HepG2 (cell line): ENCODE measurements around the gene RPS6KA2. TPM values are rescaled to one million over a fixed set of nuclear protein-coding genes. Genes with fewer than 3 reads are reported as not detected.

ENCODE experiments used
- EED ChIP-seq: sonication (generic); formaldehyde crosslinking; IDR thresholded peaks from 2 replicates; pipeline ENCODE4 v1.5.0; 2020; ENCODE audit warnings: mild to moderate bottlenecking, missing genetic modification reagents
- GABPA ChIP-seq, 2 experiments: IDR thresholded peaks; 2 replicates each; pipeline ENCODE4 v1.6.1; 2011 to 2016; ENCODE audit warnings: low read depth in 2 of 2, low read length in 1 of 2, missing biosample characterization in 1 of 2, missing genetic modification characterization in 1 of 2
- GFI1 ChIP-seq: sonication (generic); formaldehyde crosslinking; IDR thresholded peaks from 2 replicates; pipeline ENCODE4 v1.5.0; 2020; ENCODE audit warnings: missing genetic modification reagents, mild to moderate bottlenecking, borderline replicate concordance
- GTF2F1 ChIP-seq: fragments of 150-350 bp; IDR thresholded peaks from 2 replicates; pipeline ENCODE4 v1.6.1; 2014; ENCODE audit warnings: low read length
- HNRNPLL ChIP-seq: fragments of 200-400 bp; formaldehyde crosslinking; IDR thresholded peaks from 2 replicates; pipeline ENCODE4 v1.6.1; 2017; ENCODE audit warnings: mild to moderate bottlenecking, low read depth, low read length; ENCODE audit not compliant: poor library complexity, severe bottlenecking
- HOXA9 ChIP-seq: sonication (generic); formaldehyde crosslinking; IDR thresholded peaks from 2 replicates; pipeline ENCODE4 v1.8.1; 2022; ENCODE audit warnings: missing genetic modification reagents, mild to moderate bottlenecking, moderate library complexity, borderline replicate concordance
- KMT2B ChIP-seq: IDR thresholded peaks from 2 replicates; pipeline ENCODE4 v1.6.1; 2016; ENCODE audit warnings: missing genetic modification reagents, missing compliant biosample characterization
- RELA ChIP-seq: sonication (generic); formaldehyde crosslinking; IDR thresholded peaks from 2 replicates; pipeline ENCODE4 v1.4.0; 2020; ENCODE audit warnings: missing genetic modification reagents
- REXO4 ChIP-seq: sonication (generic); formaldehyde crosslinking; IDR thresholded peaks from 2 replicates; pipeline ENCODE4 v1.8.0; 2022; ENCODE audit warnings: missing genetic modification reagents, mild to moderate bottlenecking, borderline replicate concordance
- SRF ChIP-seq: IDR thresholded peaks from 2 replicates; pipeline ENCODE4 v1.6.1; 2011; ENCODE audit warnings: mild to moderate bottlenecking, low read depth, low read length, moderate library complexity
- ZNF121 ChIP-seq: sonication (generic); formaldehyde crosslinking; IDR thresholded peaks from 2 replicates; pipeline ENCODE4 v1.5.0; 2020; ENCODE audit warnings: mild to moderate bottlenecking, missing genetic modification reagents
- ZNF160 ChIP-seq: sonication (generic); formaldehyde crosslinking; IDR thresholded peaks from 2 replicates; pipeline ENCODE4 v1.8.0; 2022; ENCODE audit warnings: mild to moderate bottlenecking, inconsistent platforms, missing genetic modification reagents
- ZNF235 ChIP-seq: sonication (generic); formaldehyde crosslinking; IDR thresholded peaks from 2 replicates; pipeline ENCODE4 v1.8.1; 2023; ENCODE audit warnings: mild to moderate bottlenecking, missing genetic modification reagents, borderline replicate concordance
- ZNF367 ChIP-seq: sonication (generic); formaldehyde crosslinking; IDR thresholded peaks from 2 replicates; pipeline ENCODE4 v1.4.0; 2020; ENCODE audit warnings: missing genetic modification reagents, borderline replicate concordance
- ZNF446 ChIP-seq: sonication (generic); formaldehyde crosslinking; IDR thresholded peaks from 2 replicates; pipeline ENCODE4 v1.5.0; 2020; ENCODE audit warnings: mild to moderate bottlenecking, missing genetic modification reagents
- ZNF644 ChIP-seq: IDR thresholded peaks from 2 replicates; pipeline ENCODE4 v1.6.1; 2016; ENCODE audit warnings: low read depth
- ZNF788 ChIP-seq: sonication (generic); formaldehyde crosslinking; IDR thresholded peaks from 2 replicates; pipeline ENCODE4 v1.5.0; 2020; ENCODE audit warnings: mild to moderate bottlenecking, missing genetic modification reagents, borderline replicate concordance
- ZSCAN21 ChIP-seq: sonication (generic); formaldehyde crosslinking; IDR thresholded peaks from 2 replicates; pipeline ENCODE4 v1.8.0; 2022; ENCODE audit warnings: mild to moderate bottlenecking, missing genetic modification reagents, moderate library complexity, borderline replicate concordance
- polyA plus RNA-seq, 8 experiments: library from polyadenylated mRNA; depleted of rRNA in 3 of 8; stranded (reverse) in 7 of 8; unstranded in 1 of 8; fragments of >200 nt; fragmentation: Illumina TruSeq in 4 of 8; extraction: Trizol in 4 of 8; gene quantifications; 2 replicates each; pipeline versions ENCODE4 v1.2.1 to v1.2.3, GENCODE V29; 2011 to 2016; ENCODE audit warnings: low read depth in 4 of 8, missing spikeins in 1 of 8, mixed read lengths in 1 of 8; ENCODE audit not compliant: insufficient read depth in 1 of 8
- total RNA-seq, 5 experiments: library from RNA; depleted of rRNA; stranded (reverse); fragments of >200 nt; fragmentation: Illumina TruSeq; extraction: Trizol; gene quantifications; 2 replicates each; pipeline ENCODE4 v1.2.3, GENCODE V29; 2016; ENCODE audit warnings: low read depth in 1 of 5
- TF ChIP-seq, protein P1 (sequence below): fragments of 450-650 bp; IDR thresholded peaks from 2 replicates; pipeline ENCODE4 v1.6.1; 2017
- TF ChIP-seq, protein P2 (sequence below): sonication (generic); formaldehyde crosslinking; IDR thresholded peaks from 2 replicates; pipeline ENCODE4 v1.4.0; 2020; ENCODE audit warnings: missing genetic modification reagents, borderline replicate concordance
- TF ChIP-seq, protein P3 (sequence below): IDR thresholded peaks from 2 replicates; pipeline ENCODE4 v1.6.1; 2016; ENCODE audit warnings: low read depth, control low read depth
- TF ChIP-seq, protein P4 (sequence below): sonication (generic); formaldehyde crosslinking; IDR thresholded peaks from 2 replicates; pipeline ENCODE4 v1.4.0; 2020; ENCODE audit warnings: mild to moderate bottlenecking, missing genetic modification reagents
- TF ChIP-seq, protein P5 (sequence below): sonication (generic); formaldehyde crosslinking; conservative IDR thresholded peaks from 2 replicates; pipeline ENCODE4 v1.4.0; 2020; ENCODE audit warnings: missing genetic modification reagents

The RPS6KA2 gene
- total and polyA plus RNA-seq, 2 of the 13 experiments (the other 11 are each of a cell fraction or from before 2014, with no cell fraction given) = 0.22 to 0.38 TPM

DNA sequence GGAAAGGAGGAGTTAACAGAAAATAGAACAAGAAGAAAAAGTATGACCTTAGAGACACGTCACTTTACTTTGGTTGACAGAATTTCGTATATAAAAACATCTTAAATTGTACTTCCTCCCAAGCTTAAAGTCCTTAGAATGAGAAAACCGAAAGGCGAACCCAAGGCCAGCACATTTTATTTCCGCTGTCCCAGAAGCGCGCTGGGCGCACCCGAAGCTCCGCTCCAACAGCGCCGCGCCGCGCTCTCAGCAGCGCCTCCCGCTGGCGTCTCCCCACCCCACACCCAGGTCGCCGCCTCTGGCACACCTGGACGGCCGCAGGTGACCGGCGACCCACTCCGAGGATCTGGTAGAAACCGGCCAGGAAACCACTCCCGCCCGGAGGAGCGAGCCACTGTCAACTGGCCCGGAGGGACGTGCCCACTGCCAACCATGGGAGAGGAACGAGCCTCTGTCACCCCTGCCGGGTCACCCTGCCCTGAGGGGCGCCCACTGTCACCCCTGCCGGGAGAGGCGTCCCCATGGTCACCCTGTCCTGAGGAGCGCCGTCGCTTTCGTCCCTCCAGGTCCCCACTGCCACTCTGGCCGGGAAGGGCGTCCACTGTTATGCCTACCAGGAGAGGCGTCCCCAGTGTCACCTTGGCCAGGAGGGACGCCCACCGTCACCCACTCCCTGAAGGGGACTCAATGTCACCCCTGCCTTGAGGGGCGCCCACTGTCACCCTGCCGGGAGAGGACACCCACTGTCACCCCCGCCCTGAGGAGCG is 245.1 kb downstream of the RPS6KA2 start (continued):
- TF ChIP-seq, protein P1, sequence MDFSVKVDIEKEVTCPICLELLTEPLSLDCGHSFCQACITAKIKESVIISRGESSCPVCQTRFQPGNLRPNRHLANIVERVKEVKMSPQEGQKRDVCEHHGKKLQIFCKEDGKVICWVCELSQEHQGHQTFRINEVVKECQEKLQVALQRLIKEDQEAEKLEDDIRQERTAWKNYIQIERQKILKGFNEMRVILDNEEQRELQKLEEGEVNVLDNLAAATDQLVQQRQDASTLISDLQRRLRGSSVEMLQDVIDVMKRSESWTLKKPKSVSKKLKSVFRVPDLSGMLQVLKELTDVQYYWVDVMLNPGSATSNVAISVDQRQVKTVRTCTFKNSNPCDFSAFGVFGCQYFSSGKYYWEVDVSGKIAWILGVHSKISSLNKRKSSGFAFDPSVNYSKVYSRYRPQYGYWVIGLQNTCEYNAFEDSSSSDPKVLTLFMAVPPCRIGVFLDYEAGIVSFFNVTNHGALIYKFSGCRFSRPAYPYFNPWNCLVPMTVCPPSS = no peak
- TF ChIP-seq EED (CRISPR knock-in tag) (no peak), HOXA9 (CRISPR knock-in tag) (no peak), SRF (no peak), REXO4 (CRISPR knock-in tag) (no peak), ZNF235 (CRISPR knock-in tag) (peak; percentile 25; the same call in 1 of the 2 replicates), ZNF121 (CRISPR knock-in tag) (no peak), RELA (CRISPR knock-in tag) (0 out of 2 replicates have a peak, but pooled peaks have one; percentile 71), GABPA (IDR thresholded peaks at IDR 0.05; ENCODE audit: low read depth, low read length) (no peak), GABPA (CRISPR knock-in tag; IDR thresholded peaks at IDR 0.05; ENCODE audit: low read depth) (peak; percentile 39; the same call in 1 of the 2 replicates), ZSCAN21 (CRISPR knock-in tag) (no peak), GFI1 (CRISPR knock-in tag) (no peak), ZNF446 (CRISPR knock-in tag) (no peak; the same call in 1 of the 2 replicates), HNRNPLL (peak; percentile 84), GTF2F1 (no peak), KMT2B (CRISPR knock-in tag) (peak; percentile 92), ZNF644 (CRISPR knock-in tag) (0 out of 2 replicates have a peak, but pooled peaks have one; percentile 25), ZNF367 (CRISPR knock-in tag) (no peak), ZNF788 (CRISPR knock-in tag) (no peak; the same call in 1 of the 2 replicates), ZNF160 (peak; percentile 66; the same call in 1 of the 2 replicates)
- TF ChIP-seq, protein P2, sequence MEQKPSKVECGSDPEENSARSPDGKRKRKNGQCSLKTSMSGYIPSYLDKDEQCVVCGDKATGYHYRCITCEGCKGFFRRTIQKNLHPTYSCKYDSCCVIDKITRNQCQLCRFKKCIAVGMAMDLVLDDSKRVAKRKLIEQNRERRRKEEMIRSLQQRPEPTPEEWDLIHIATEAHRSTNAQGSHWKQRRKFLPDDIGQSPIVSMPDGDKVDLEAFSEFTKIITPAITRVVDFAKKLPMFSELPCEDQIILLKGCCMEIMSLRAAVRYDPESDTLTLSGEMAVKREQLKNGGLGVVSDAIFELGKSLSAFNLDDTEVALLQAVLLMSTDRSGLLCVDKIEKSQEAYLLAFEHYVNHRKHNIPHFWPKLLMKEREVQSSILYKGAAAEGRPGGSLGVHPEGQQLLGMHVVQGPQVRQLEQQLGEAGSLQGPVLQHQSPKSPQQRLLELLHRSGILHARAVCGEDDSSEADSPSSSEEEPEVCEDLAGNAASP = peak; percentile 64
- TF ChIP-seq, protein P3, sequence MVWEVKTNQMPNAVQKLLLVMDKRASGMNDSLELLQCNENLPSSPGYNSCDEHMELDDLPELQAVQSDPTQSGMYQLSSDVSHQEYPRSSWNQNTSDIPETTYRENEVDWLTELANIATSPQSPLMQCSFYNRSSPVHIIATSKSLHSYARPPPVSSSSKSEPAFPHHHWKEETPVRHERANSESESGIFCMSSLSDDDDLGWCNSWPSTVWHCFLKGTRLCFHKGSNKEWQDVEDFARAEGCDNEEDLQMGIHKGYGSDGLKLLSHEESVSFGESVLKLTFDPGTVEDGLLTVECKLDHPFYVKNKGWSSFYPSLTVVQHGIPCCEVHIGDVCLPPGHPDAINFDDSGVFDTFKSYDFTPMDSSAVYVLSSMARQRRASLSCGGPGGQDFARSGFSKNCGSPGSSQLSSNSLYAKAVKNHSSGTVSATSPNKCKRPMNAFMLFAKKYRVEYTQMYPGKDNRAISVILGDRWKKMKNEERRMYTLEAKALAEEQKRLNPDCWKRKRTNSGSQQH = peak; percentile 63; the same call in 1 of the 2 replicates
- TF ChIP-seq, protein P4, sequence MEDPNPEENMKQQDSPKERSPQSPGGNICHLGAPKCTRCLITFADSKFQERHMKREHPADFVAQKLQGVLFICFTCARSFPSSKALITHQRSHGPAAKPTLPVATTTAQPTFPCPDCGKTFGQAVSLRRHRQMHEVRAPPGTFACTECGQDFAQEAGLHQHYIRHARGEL (CRISPR knock-in tag) = no peak
- TF ChIP-seq, protein P5, sequence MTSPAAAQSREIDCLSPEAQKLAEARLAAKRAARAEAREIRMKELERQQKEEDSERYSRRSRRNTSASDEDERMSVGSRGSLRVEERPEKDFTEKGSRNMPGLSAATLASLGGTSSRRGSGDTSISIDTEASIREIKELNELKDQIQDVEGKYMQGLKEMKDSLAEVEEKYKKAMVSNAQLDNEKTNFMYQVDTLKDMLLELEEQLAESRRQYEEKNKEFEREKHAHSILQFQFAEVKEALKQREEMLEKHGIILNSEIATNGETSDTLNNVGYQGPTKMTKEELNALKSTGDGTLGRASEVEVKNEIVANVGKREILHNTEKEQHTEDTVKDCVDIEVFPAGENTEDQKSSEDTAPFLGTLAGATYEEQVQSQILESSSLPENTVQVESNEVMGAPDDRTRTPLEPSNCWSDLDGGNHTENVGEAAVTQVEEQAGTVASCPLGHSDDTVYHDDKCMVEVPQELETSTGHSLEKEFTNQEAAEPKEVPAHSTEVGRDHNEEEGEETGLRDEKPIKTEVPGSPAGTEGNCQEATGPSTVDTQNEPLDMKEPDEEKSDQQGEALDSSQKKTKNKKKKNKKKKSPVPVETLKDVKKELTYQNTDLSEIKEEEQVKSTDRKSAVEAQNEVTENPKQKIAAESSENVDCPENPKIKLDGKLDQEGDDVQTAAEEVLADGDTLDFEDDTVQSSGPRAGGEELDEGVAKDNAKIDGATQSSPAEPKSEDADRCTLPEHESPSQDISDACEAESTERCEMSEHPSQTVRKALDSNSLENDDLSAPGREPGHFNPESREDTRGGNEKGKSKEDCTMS (CRISPR knock-in tag) = no peak
